Measurements from ENCODE around the gene PHC3. TPM values are rescaled to one million over a fixed set of nuclear protein-coding genes. Genes with fewer than 3 reads are reported as not detected.

Gene PHC3
- total RNA-seq, 1 experiment from 2014 or later, result 11.1 TPM

GRCh38 chr3:170059447-170059846, 122.1 kb downstream of the PHC3 start:
- in situ Hi-C loops (cut with HindIII; ENCODE audit: low pct_unique_long_range_greater_than_20kb, low sequenced_read_pairs), result no loop called here
- no peak for DNase-seq (ENCODE audit: low read depth, low spot score)

- in situ Hi-C loops (cut with HindIII; ENCODE audit: low pct_unique_long_range_greater_than_20kb, low sequenced_read_pairs), result no loop called here
- DNase-seq (ENCODE audit: low read depth, low spot score), result no peak
Observed at GRCh38 chr3:170058127-170058526, 123.4 kb downstream of the PHC3 start.

GRCh38 chr3:170057550-170057949, 124.0 kb downstream of the PHC3 start:
- in situ Hi-C loops (cut with HindIII; ENCODE audit: low pct_unique_long_range_greater_than_20kb, low sequenced_read_pairs), result no loop called here
- no peak for DNase-seq (ENCODE audit: low read depth, low spot score)

GRCh38 chr3:170056710-170057454, 124.7 kb downstream of the PHC3 start:
- in situ Hi-C loops (cut with HindIII; ENCODE audit: low pct_unique_long_range_greater_than_20kb, low sequenced_read_pairs), result no loop called here

GRCh38 chr3:170055209-170055608, 126.3 kb downstream of the PHC3 start:
- no peak for DNase-seq (ENCODE audit: low read depth, low spot score)
- in situ Hi-C loops (cut with HindIII; ENCODE audit: low pct_unique_long_range_greater_than_20kb, low sequenced_read_pairs), result no loop called here

More at GRCh38 chr3:170056710-170057454, 124.7 kb downstream of the PHC3 start:
- DNase-seq (ENCODE audit: low read depth, low spot score), result no peak

- in situ Hi-C loops (cut with HindIII; ENCODE audit: low pct_unique_long_range_greater_than_20kb, low sequenced_read_pairs), result no loop called here
- DNase-seq (ENCODE audit: low read depth, low spot score), result peak; percentile 48
Observed at GRCh38 chr3:170054204-170054603, 127.3 kb downstream of the PHC3 start.

GRCh38 chr3:170052398-170052797, 129.1 kb downstream of the PHC3 start:
- DNase-seq (ENCODE audit: low read depth, low spot score), result no peak
- in situ Hi-C loops (cut with HindIII; ENCODE audit: low pct_unique_long_range_greater_than_20kb, low sequenced_read_pairs), result no loop called here

GRCh38 chr3:170050753-170051152, 130.8 kb downstream of the PHC3 start:
- DNase-seq (ENCODE audit: low read depth, low spot score), result no peak
- in situ Hi-C loops (cut with HindIII; ENCODE audit: low pct_unique_long_range_greater_than_20kb, low sequenced_read_pairs), result no loop called here

- in situ Hi-C loops (cut with HindIII; ENCODE audit: low pct_unique_long_range_greater_than_20kb, low sequenced_read_pairs), result no loop called here
- no peak for DNase-seq (ENCODE audit: low read depth, low spot score)
Observed at GRCh38 chr3:170049146-170050000, 132.2 kb downstream of the PHC3 start.

GRCh38 chr3:170047133-170047404, 134.5 kb downstream of the PHC3 start:
- in situ Hi-C loops (cut with HindIII; ENCODE audit: low pct_unique_long_range_greater_than_20kb, low sequenced_read_pairs), result no loop called here
- DNase-seq (ENCODE audit: low read depth, low spot score), result no peak

GRCh38 chr3:170046269-170047132, 135.0 kb downstream of the PHC3 start:
- no peak for DNase-seq (ENCODE audit: low read depth, low spot score)
- in situ Hi-C loops (cut with HindIII; ENCODE audit: low pct_unique_long_range_greater_than_20kb, low sequenced_read_pairs), result no loop called here

GRCh38 chr3:170044795-170045244, 136.7 kb downstream of the PHC3 start:
- peak; percentile 11 for DNase-seq (ENCODE audit: low read depth, low spot score)
- in situ Hi-C loops (cut with HindIII; ENCODE audit: low pct_unique_long_range_greater_than_20kb, low sequenced_read_pairs), result no loop called here

GRCh38 chr3:170044271-170044670, 137.3 kb downstream of the PHC3 start:
- DNase-seq (ENCODE audit: low read depth, low spot score), result no peak
- in situ Hi-C loops (cut with HindIII; ENCODE audit: low pct_unique_long_range_greater_than_20kb, low sequenced_read_pairs), result no loop called here

- DNase-seq (ENCODE audit: low read depth, low spot score), result no peak
- in situ Hi-C loops (cut with HindIII; ENCODE audit: low pct_unique_long_range_greater_than_20kb, low sequenced_read_pairs), result no loop called here
Observed at GRCh38 chr3:170043506-170043905, 138.0 kb downstream of the PHC3 start.

- in situ Hi-C loops (cut with HindIII; ENCODE audit: low pct_unique_long_range_greater_than_20kb, low sequenced_read_pairs), result no loop called here
- DNase-seq (ENCODE audit: low read depth, low spot score), result no peak
Observed at GRCh38 chr3:170040418-170040817, 141.1 kb downstream of the PHC3 start.

- in situ Hi-C loops (cut with HindIII; ENCODE audit: low pct_unique_long_range_greater_than_20kb, low sequenced_read_pairs), result no loop called here
- no peak for DNase-seq (ENCODE audit: low read depth, low spot score)
Observed at GRCh38 chr3:170038434-170039110, 143.0 kb downstream of the PHC3 start.
